ENCODE measurements around the gene EMILIN3. TPM values are rescaled to one million over a fixed set of nuclear protein-coding genes. Genes with fewer than 3 reads are reported as not detected.

The EMILIN3 gene
- total RNA-seq, 1 donor from 2014 or later: 0.20 TPM

DNA sequence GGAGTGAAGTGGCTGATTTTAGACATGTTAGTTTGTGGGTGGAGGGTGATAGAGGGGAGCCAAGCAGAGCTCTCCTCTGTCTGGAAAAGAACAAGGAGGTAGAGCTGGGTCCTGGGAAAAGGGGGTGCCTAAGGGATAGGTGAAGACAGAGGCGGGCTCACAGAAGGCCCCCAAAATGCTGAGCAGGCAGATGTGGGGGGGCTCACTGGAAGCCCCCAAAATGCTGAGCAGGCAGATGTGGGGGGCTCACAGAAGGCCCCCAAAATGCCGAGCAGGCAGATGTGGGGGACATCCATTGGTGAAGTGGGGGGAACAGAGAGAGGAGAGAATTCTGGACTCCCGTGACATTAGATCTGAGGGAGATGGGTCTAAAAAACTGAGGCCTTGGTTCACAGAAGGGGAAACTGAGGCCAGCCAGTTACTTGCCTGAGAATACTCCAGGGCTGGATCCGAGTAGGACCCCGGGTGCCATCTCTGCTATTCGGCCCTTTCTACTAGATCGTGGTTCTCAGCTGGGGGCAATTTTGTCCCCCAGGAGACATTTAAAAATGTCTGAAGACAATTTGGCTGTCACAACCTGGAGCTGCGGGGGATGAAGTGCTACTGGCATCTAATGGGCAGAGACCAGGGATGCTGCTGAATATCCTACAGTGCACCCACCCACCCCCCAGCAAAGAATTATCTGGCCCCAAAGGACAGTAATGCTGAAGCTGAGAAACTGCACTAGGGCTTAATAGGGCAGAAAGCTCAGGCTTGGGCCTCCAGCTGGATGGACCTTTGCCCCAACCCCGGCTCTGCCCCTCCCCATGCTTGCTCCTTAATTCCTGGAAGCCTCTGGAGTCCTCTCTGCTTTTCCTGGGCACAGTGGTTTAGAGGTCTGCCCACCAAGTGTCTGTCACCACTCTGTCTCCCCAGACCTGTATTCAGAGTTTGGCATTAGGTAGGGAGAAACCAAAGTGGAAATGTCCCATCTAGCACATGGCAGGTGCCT is 23.8 kb downstream of the EMILIN3 start:
- TF ChIP-seq, protein P1, sequence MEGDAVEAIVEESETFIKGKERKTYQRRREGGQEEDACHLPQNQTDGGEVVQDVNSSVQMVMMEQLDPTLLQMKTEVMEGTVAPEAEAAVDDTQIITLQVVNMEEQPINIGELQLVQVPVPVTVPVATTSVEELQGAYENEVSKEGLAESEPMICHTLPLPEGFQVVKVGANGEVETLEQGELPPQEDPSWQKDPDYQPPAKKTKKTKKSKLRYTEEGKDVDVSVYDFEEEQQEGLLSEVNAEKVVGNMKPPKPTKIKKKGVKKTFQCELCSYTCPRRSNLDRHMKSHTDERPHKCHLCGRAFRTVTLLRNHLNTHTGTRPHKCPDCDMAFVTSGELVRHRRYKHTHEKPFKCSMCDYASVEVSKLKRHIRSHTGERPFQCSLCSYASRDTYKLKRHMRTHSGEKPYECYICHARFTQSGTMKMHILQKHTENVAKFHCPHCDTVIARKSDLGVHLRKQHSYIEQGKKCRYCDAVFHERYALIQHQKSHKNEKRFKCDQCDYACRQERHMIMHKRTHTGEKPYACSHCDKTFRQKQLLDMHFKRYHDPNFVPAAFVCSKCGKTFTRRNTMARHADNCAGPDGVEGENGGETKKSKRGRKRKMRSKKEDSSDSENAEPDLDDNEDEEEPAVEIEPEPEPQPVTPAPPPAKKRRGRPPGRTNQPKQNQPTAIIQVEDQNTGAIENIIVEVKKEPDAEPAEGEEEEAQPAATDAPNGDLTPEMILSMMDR (IDR thresholded peaks at IDR 0.05; ENCODE audit: insufficient read depth, low read depth, low read length): no peak
- TF ChIP-seq EZH2 (IDR thresholded peaks at IDR 0.05; ENCODE audit: insufficient read depth, low read length): no peak
- no peaks in the 10 kb centered on the region for H3K9me3 ChIP-seq (ENCODE audit: insufficient read depth, low read depth, low read length)
- no peak overlapping the region for H3K4me3 ChIP-seq (ENCODE audit: insufficient read depth, low read depth, low read length)
- Mint-ChIP-seq H3K27ac (ENCODE audit: unreplicated experiment) (no peak overlapping the region), H3K4me3 (ENCODE audit: unreplicated experiment) (no peak overlapping the region), H3K4me1 (ENCODE audit: low read depth, unreplicated experiment) (peaks cover 5% of the 10 kb centered on the region), H3K9me3 (ENCODE audit: unreplicated experiment) (no peaks in the 10 kb centered on the region), H3K36me3 (ENCODE audit: low read depth, unreplicated experiment) (peaks cover 12% of the 10 kb centered on the region), H3K27me3 (ENCODE audit: low read depth, unreplicated experiment) (peaks cover 3% of the 10 kb centered on the region)
- no peak overlapping the region for H3K9ac ChIP-seq (ENCODE audit: low read length)
- DNase-seq (ENCODE audit: low read depth): no peak
- no peaks in the 10 kb centered on the region for H3K79me2 ChIP-seq (ENCODE audit: insufficient read depth, low read length)
- H3K36me3 ChIP-seq (ENCODE audit: insufficient read depth, low read length): no peaks in the 10 kb centered on the region
- H2AFZ ChIP-seq (ENCODE audit: low read depth, low read length): no peak overlapping the region
- H3K27me3 ChIP-seq (ENCODE audit: insufficient read depth, low read length): no peaks in the 10 kb centered on the region
- H4K20me1 ChIP-seq (ENCODE audit: insufficient read depth, low read length): no peaks in the 10 kb centered on the region
- H3K4me1 ChIP-seq (ENCODE audit: insufficient read depth, low read length): peaks cover 8% of the 10 kb centered on the region
- no peak for FAIRE-seq
- H3K27ac ChIP-seq (ENCODE audit: low read depth, low read length): no peak overlapping the region
- H3K4me2 ChIP-seq (ENCODE audit: low read length): no peak overlapping the region

DNA sequence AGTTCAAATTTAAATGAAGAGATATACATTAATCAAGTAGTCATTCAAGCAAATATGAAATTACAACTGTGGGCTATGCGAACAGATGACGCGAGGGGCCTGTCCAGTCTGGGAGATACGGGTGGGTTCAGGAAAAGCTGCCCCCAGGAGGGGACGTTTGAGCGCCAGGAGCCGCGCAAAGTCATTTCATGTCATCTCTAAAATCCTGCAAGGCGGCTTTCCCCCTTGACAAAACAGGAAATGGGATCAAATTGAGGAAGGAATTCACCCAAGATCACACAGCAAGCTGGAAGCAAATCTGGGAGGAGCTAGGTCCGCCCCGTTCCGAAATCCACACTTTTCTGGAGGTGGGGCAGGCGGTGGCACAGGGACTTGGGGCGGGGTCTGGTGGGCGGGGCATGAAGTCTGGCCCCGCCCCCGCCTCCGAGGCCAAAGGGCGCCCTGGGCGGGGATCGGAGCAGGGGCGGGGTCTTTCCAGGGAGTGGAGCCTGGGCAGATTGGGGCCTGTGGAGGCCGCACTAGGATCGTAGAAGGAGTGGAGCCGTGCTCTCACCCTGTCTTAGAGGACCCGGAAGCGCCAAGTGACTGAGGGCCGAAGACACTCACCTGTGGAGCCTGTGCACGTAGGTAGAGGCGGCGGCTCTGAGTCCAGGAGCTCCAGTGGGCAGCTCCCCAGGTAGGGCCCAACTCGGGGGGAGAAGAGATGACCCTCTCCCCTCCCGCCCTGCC is 26.1 kb downstream of the EMILIN3 start, which contains the start of gene LPIN3:
TSS of gene LPIN3 (plus strand) at position 495 of the 729 bp plus-strand sequence. CDS start 4,983 bp downstream, outside the sequence.
- Histone ChIP-seq H2AFZ (ENCODE audit: low read depth, low read length) (peak within 1 kb of the TSS; percentile 70), H4K20me1 (ENCODE audit: insufficient read depth, low read length) (no peaks in the 10 kb centered on the region), H3K79me2 (ENCODE audit: insufficient read depth, low read length) (no peaks in the 10 kb centered on the region), H3K4me2 (ENCODE audit: low read length) (peak within 1 kb of the TSS; percentile 88), H3K9ac (ENCODE audit: low read length) (peak within 1 kb of the TSS; percentile 60), H3K27ac (ENCODE audit: low read depth, low read length) (no peak within 1 kb of the TSS), H3K9me3 (ENCODE audit: insufficient read depth, low read depth, low read length) (no peaks in the 10 kb centered on the region), H3K4me1 (ENCODE audit: insufficient read depth, low read length) (peaks cover 8% of the 10 kb centered on the region), H3K27me3 (ENCODE audit: insufficient read depth, low read length) (no peaks in the 10 kb centered on the region), H3K36me3 (ENCODE audit: insufficient read depth, low read length) (no peaks in the 10 kb centered on the region), H3K4me3 (ENCODE audit: insufficient read depth, low read depth, low read length) (peak within 1 kb of the TSS; percentile 50)
- no peak for TF ChIP-seq EZH2 (IDR thresholded peaks at IDR 0.05; ENCODE audit: insufficient read depth, low read length)
- TF ChIP-seq, protein P1 (IDR thresholded peaks at IDR 0.05; ENCODE audit: insufficient read depth, low read depth, low read length): no peak
- Mint-ChIP-seq H3K27ac (ENCODE audit: unreplicated experiment) (peak within 1 kb of the TSS; percentile 82), H3K36me3 (ENCODE audit: low read depth, unreplicated experiment) (peaks cover 3% of the 10 kb centered on the region), H3K27me3 (ENCODE audit: low read depth, unreplicated experiment) (peaks cover 3% of the 10 kb centered on the region), H3K4me1 (ENCODE audit: low read depth, unreplicated experiment) (peaks cover 5% of the 10 kb centered on the region), H3K4me3 (ENCODE audit: unreplicated experiment) (peak within 1 kb of the TSS; percentile 84), H3K9me3 (ENCODE audit: unreplicated experiment) (no peaks in the 10 kb centered on the region)
- FAIRE-seq (no peak), DNase-seq (ENCODE audit: low read depth) (peak; percentile 39)

Measured in astrocyte (in vitro differentiated cells and primary cell).